Hepatocyte (in vitro differentiated cells): ENCODE measurements around the gene ZNF202. TPM values are rescaled to one million over a fixed set of nuclear protein-coding genes. Genes with fewer than 3 reads are reported as not detected.
"Not testable (repeated sequence)": the region's sequence is repeated elsewhere in the genome, so short reads cannot be mapped to it uniquely, and the experiment has no call there.

Source experiments
- DNase-seq: peaks from one replicate; pipeline ENCODE4 v3.0.0-alpha.2; 2016; ENCODE audit warnings: low spot score
- H2AFZ ChIP-seq: fragments of 200-600 bp; sonication (generic); 2 replicates; pipeline ENCODE4 v1.6.0; 2016; ENCODE audit warnings: antibody characterized with exemption, mild to moderate bottlenecking
- H3K27ac ChIP-seq: fragments of 200-600 bp; sonication (generic); 2 replicates; pipeline ENCODE4 v1.5.1; 2016; ENCODE audit warnings: mild to moderate bottlenecking
- H3K27me3 ChIP-seq: fragments of 200-600 bp; sonication (generic); 2 replicates; pipeline ENCODE4 v1.6.1; 2016
- H3K36me3 ChIP-seq: fragments of 200-600 bp; sonication (generic); replicated peaks from 2 replicates; pipeline ENCODE4 v1.5.1; 2016; ENCODE audit warnings: low read depth; ENCODE audit not compliant: insufficient read depth
- H3K4me1 ChIP-seq: fragments of 200-600 bp; sonication (generic); 2 replicates; pipeline ENCODE4 v1.5.1; 2016; ENCODE audit warnings: mild to moderate bottlenecking, moderate library complexity; ENCODE audit not compliant: insufficient read depth
- H3K4me2 ChIP-seq: fragments of 200-600 bp; sonication (generic); 2 replicates; pipeline ENCODE4 v1.6.0; 2016
- H3K4me3 ChIP-seq: fragments of 200-600 bp; sonication (generic); 2 replicates; pipeline ENCODE4 v1.5.1; 2016; ENCODE audit warnings: mild to moderate bottlenecking
- H3K79me2 ChIP-seq: fragments of 200-600 bp; sonication (generic); 2 replicates; pipeline ENCODE4 v1.6.0; 2017; ENCODE audit warnings: mild to moderate bottlenecking
- H3K9me2 ChIP-seq: fragments of 200-600 bp; sonication (generic); replicated peaks from 2 replicates; pipeline ENCODE4 v1.6.0; 2017; ENCODE audit warnings: mild to moderate bottlenecking; ENCODE audit not compliant: insufficient read depth
- H3K9me3 ChIP-seq: fragments of 200-600 bp; sonication (generic); 2 replicates; pipeline ENCODE4 v1.5.1; 2016; ENCODE audit warnings: low read depth, mild to moderate bottlenecking
- H4K20me1 ChIP-seq: fragments of 200-600 bp; sonication (generic); 2 replicates; pipeline ENCODE4 v1.6.0; 2016; ENCODE audit warnings: mild to moderate bottlenecking; ENCODE audit not compliant: insufficient read depth, poor library complexity, severe bottlenecking
- CTCF ChIP-seq: fragments of 200-600 bp; sonication (generic); IDR thresholded peaks from 2 replicates; pipeline ENCODE4 v1.5.1; 2016; ENCODE audit warnings: antibody characterized with exemption, mild to moderate bottlenecking; ENCODE audit not compliant: poor library complexity
- EZH2 ChIP-seq: fragments of 200-600 bp; sonication (generic); IDR thresholded peaks from 2 replicates; pipeline ENCODE4 v1.6.1; 2016; ENCODE audit warnings: antibody characterized with exemption, mild to moderate bottlenecking, borderline replicate concordance
- EZH2phosphoT487 ChIP-seq: fragments of 200-600 bp; sonication (generic); IDR thresholded peaks from one replicate; pipeline ENCODE4 v1.6.1; 2018; ENCODE audit warnings: antibody characterized with exemption, mild to moderate bottlenecking, low read depth, moderate library complexity; ENCODE audit not compliant: unreplicated experiment, severe bottlenecking
- WGBS: methylation state at CpG from one replicate; pipeline ENCODE4 v1.1.6; 2016; ENCODE audit warnings: low lambda C conversion rate; ENCODE audit errors: missing lambda C conversion rate; 5-methylcytosine and 5-hydroxymethylcytosine counted together
- polyA plus RNA-seq: library from polyadenylated mRNA; unstranded; fragments of >200 nt; fragmentation: Nextera tagmentation; extraction: Ambion mirVana; gene quantifications from 2 replicates; pipeline ENCODE4 v1.2.1, GENCODE V29; 2016
- total RNA-seq: library from RNA; depleted of rRNA; stranded (reverse); fragments of >200 nt; gene quantifications from 2 replicates; pipeline ENCODE4 v1.2.3, GENCODE V29; 2014

Gene ZNF202
- total and polyA plus RNA-seq, 2 experiments from 2014 or later = 5.7 to 8.4 TPM

DNA sequence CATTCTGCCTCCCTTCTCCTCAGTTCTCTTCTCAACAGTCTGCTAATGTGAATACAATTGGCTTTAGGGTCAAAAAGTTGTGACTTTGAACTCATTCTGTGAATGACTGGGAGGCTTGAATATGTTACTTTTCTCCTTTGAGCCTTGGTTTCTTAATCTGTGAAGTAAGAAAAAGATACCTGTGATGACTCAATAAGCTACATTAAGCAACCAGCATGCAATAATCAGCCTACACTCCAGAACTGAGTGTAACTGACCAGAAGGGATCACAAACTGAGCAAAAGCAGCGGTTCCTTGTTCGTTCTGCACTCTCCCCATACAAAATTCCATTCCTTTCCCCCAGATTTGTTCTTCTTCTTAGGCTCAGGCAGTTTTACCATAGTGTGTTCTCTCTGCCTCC is 23.4 kb downstream of the ZNF202 start:
- Histone ChIP-seq H3K36me3 (no peaks in the 10 kb centered on the region), H3K27me3 (peaks cover 7% of the 10 kb centered on the region), H3K79me2 (no peaks in the 10 kb centered on the region), H3K27ac (no peak overlapping the region), H2AFZ (no peak overlapping the region), H3K9me2 (no peaks in the 10 kb centered on the region), H3K4me1 (no peaks in the 10 kb centered on the region), H3K9me3 (no peaks in the 10 kb centered on the region), H3K4me3 (no peak overlapping the region), H3K4me2 (no peak overlapping the region), H4K20me1 (no peaks in the 10 kb centered on the region)
- 77% methylated on average over 2 of the region's 2 CpGs for WGBS
- peak; percentile 8 for DNase-seq
- no peak for TF ChIP-seq CTCF
- TF ChIP-seq EZH2 = no peak
- TF ChIP-seq EZH2phosphoT487 = no peak

DNA sequence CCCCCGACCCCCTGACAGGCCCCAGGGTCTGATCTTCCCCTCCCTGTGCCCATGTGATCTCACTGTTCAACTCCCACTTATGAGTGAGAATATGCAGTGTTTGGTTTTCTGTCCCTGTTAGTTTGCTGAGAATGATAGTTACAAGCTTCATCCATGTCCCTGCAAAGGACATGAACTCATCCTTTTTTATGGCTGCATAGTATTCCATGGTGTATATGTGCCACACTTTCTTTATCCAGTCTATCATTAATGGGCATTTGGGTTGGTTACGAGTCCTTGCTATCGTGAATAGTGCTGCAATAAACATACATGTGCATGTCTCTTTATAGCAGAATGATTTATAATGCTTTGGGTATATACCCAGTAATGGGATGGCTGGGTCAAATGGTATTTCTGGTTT is 28.8 kb downstream of the ZNF202 start:
- not testable (repeated sequence) for H3K4me2 ChIP-seq, H3K9me3 ChIP-seq, H3K4me3 ChIP-seq, H2AFZ ChIP-seq, H3K79me2 ChIP-seq, H3K27me3 ChIP-seq, H3K27ac ChIP-seq, H3K36me3 ChIP-seq, H4K20me1 ChIP-seq, DNase-seq, H3K9me2 ChIP-seq, H3K4me1 ChIP-seq
- WGBS = 82% methylated on average over 3 of the region's 3 CpGs

DNA sequence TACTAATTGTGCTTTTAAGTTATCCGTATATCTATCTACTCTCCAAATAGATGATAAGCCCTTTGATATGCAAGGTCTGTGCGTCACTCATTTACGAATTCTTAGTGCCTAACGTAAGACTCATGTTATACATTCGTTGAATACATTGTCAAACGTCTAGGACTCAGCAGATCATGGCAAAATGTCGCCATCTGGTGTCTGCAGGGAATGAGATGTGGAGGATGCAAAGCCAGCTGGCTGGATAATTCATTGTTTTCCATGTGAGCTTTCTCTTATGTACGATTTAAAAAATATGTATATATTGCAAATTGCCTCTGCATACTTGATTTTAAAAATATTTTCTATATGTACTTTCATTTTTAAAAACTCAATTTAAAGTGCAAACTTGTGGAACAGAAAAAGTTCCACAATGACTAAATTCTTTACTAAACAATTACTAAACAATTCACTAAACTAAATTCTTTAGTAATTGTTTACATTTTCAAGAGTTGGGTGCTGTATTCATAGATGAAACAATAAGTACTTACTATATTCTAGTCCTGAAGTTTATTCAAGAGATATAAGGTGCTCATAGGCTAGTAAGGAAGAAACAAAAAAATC is 33.8 kb downstream of the ZNF202 start:
- no peaks in the 10 kb centered on the region for H3K9me2 ChIP-seq
- H3K27ac ChIP-seq = no peak overlapping the region
- WGBS = 7% methylated on average over 8 of the region's 8 CpGs
- H3K4me2 ChIP-seq = no peak overlapping the region
- no peak overlapping the region for H3K4me3 ChIP-seq
- no peak for TF ChIP-seq EZH2phosphoT487
- no peak for TF ChIP-seq EZH2
- TF ChIP-seq CTCF = peak; percentile 92
- H3K4me1 ChIP-seq = no peaks in the 10 kb centered on the region
- H2AFZ ChIP-seq = no peak overlapping the region
- H3K27me3 ChIP-seq = no peaks in the 10 kb centered on the region
- no peaks in the 10 kb centered on the region for H3K79me2 ChIP-seq
- H3K36me3 ChIP-seq = no peaks in the 10 kb centered on the region
- no peaks in the 10 kb centered on the region for H4K20me1 ChIP-seq
- no peaks in the 10 kb centered on the region for H3K9me3 ChIP-seq
- peak; percentile 81 for DNase-seq

GRCh38 chr11:123707206-123707605 is 34.3 kb downstream of the ZNF202 start:
- no peaks in the 10 kb centered on the region for H3K9me3 ChIP-seq
- WGBS = 98% methylated on average over 3 of the region's 3 CpGs
- no peak for DNase-seq
- no peaks in the 10 kb centered on the region for H3K4me1 ChIP-seq
- no peak overlapping the region for H3K4me3 ChIP-seq
- H3K79me2 ChIP-seq = no peaks in the 10 kb centered on the region
- TF ChIP-seq CTCF (no peak), EZH2 (no peak), EZH2phosphoT487 (no peak)
- no peaks in the 10 kb centered on the region for H4K20me1 ChIP-seq
- no peak overlapping the region for H2AFZ ChIP-seq
- H3K4me2 ChIP-seq = no peak overlapping the region
- no peak overlapping the region for H3K27ac ChIP-seq
- H3K27me3 ChIP-seq = no peaks in the 10 kb centered on the region
- H3K9me2 ChIP-seq = no peaks in the 10 kb centered on the region
- no peaks in the 10 kb centered on the region for H3K36me3 ChIP-seq
